ENCODE data around the gene MAPK1. TPM values are rescaled to one million over a fixed set of nuclear protein-coding genes. Genes with fewer than 3 reads are reported as not detected.
"Not testable (repeated sequence)": the region's sequence is repeated elsewhere in the genome, so short reads cannot be mapped to it uniquely, and the experiment has no call there.

Gene MAPK1
- total and polyA plus RNA-seq, 9 of the 15 experiments (the other 6 are each of a cell fraction or from before 2014, with no cell fraction given): 46.3 to 575 (median 283) TPM

DNA sequence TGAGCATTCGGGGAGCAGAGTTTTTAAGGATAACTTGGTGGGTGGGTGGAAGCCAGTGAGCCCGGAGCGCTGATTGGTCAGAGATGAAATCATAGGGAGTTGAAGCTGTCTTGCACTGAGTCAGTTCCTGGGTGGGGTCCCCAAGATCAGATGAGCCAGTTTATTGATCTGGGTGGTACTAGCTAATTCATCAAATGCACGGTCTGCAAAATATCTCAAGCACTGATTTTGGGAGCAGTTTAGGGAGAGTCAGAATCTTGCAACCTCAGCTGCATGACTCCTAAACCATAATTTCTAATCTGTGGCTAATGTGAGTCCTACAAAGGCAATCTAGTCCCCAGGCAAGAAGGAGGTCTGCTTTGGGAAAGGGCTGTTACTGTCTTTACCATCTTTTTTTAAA is 42.9 kb upstream of the MAPK1 start:
- H3K9ac ChIP-seq (ENCODE audit: insufficient read depth in 1 of 2, low read depth in 2 of 2, low read length in 2 of 2); H3K9me1 ChIP-seq (ENCODE audit: control insufficient read depth, insufficient read depth, low read length); intact Hi-C loops (cut with micrococcal nuclease); H3K36me3 ChIP-seq (ENCODE audit: control insufficient read depth, insufficient read depth, low read length); H2AFZ ChIP-seq (ENCODE audit: low read depth, low read length); H3K4me2 ChIP-seq (ENCODE audit: insufficient read depth, low read length); BruUV-seq (replicated peaks); H3K27me3 ChIP-seq (ENCODE audit: control insufficient read depth in 2 of 2, insufficient read depth in 2 of 2, low read length in 2 of 2); H3K79me2 ChIP-seq (ENCODE audit: control insufficient read depth, insufficient read depth, low read length); H3K4me3 ChIP-seq; in situ Hi-C loops (cut with MboI); H3K27ac ChIP-seq (ENCODE audit: extremely low read depth, low read depth, low read length); H3K9me3 ChIP-seq (replicated peaks; ENCODE audit: control insufficient read depth, insufficient read depth, low read depth, low read length); FAIRE-seq; H4K20me1 ChIP-seq (replicated peaks; ENCODE audit: control insufficient read depth, insufficient read depth, low read length); ATAC-seq; TF ChIP-seq ATF3 (IDR thresholded peaks at IDR 0.05): not testable (repeated sequence)
- peaks cover 0 to 16% of the 10 kb centered on the region in 2 experiments; a peak in 4 of 5 replicates for H3K4me1 ChIP-seq (replicated peaks in 1 of 2; ENCODE audit: control insufficient read depth in 2 of 2, insufficient read depth in 2 of 2, low read length in 2 of 2)
- ChIA-PET POLR2A (interaction anchor here (0.6 to 49.7 kb wide), 9 partner anchors 8 to 244 kb away, joined by 3 to 1041 read pairs (median 4); partner anchors contain the start of genes PPIL2 and PPM1F), CTCF (ENCODE audit: low intra/inter-chr PET ratio) (interaction anchor here (0.7 kb wide), 2 partner anchors 198 to 205 kb away, joined by 4 read pairs; no protein-coding TSS in a partner anchor)
- peak in 3 of 4 experiments; percentile 51 to 70 (median 57) for DNase-seq (ENCODE audit: extremely low read depth in 1 of 4, low spot score in 3 of 4)
- 15% methylated on average over 4 of the region's 4 CpGs for WGBS (ENCODE audit: insufficient coverage, low coverage, missing lambda C conversion rate)
- TF ChIP-seq NFYB (IDR thresholded peaks at IDR 0.05; ENCODE audit: extremely low read depth, insufficient read length): peak; percentile 75
- TF ChIP-seq ATF3 (CRISPR knock-in tag; conservative IDR thresholded peaks at IDR 0.05): peak; percentile 9; the same call in 1 of the 2 replicates
- TF ChIP-seq, protein P1, sequence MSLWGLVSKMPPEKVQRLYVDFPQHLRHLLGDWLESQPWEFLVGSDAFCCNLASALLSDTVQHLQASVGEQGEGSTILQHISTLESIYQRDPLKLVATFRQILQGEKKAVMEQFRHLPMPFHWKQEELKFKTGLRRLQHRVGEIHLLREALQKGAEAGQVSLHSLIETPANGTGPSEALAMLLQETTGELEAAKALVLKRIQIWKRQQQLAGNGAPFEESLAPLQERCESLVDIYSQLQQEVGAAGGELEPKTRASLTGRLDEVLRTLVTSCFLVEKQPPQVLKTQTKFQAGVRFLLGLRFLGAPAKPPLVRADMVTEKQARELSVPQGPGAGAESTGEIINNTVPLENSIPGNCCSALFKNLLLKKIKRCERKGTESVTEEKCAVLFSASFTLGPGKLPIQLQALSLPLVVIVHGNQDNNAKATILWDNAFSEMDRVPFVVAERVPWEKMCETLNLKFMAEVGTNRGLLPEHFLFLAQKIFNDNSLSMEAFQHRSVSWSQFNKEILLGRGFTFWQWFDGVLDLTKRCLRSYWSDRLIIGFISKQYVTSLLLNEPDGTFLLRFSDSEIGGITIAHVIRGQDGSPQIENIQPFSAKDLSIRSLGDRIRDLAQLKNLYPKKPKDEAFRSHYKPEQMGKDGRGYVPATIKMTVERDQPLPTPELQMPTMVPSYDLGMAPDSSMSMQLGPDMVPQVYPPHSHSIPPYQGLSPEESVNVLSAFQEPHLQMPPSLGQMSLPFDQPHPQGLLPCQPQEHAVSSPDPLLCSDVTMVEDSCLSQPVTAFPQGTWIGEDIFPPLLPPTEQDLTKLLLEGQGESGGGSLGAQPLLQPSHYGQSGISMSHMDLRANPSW (CRISPR knock-in tag; IDR thresholded peaks at IDR 0.05): peak; percentile 94
- TF ChIP-seq, protein P2, sequence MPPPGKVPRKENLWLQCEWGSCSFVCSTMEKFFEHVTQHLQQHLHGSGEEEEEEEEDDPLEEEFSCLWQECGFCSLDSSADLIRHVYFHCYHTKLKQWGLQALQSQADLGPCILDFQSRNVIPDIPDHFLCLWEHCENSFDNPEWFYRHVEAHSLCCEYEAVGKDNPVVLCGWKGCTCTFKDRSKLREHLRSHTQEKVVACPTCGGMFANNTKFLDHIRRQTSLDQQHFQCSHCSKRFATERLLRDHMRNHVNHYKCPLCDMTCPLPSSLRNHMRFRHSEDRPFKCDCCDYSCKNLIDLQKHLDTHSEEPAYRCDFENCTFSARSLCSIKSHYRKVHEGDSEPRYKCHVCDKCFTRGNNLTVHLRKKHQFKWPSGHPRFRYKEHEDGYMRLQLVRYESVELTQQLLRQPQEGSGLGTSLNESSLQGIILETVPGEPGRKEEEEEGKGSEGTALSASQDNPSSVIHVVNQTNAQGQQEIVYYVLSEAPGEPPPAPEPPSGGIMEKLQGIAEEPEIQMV (tag; conservative IDR thresholded peaks at IDR 0.05; ENCODE audit: low read depth): 0 out of 2 replicates have a peak, but pooled peaks have one; percentile 3
- TF ChIP-seq, protein P3, sequence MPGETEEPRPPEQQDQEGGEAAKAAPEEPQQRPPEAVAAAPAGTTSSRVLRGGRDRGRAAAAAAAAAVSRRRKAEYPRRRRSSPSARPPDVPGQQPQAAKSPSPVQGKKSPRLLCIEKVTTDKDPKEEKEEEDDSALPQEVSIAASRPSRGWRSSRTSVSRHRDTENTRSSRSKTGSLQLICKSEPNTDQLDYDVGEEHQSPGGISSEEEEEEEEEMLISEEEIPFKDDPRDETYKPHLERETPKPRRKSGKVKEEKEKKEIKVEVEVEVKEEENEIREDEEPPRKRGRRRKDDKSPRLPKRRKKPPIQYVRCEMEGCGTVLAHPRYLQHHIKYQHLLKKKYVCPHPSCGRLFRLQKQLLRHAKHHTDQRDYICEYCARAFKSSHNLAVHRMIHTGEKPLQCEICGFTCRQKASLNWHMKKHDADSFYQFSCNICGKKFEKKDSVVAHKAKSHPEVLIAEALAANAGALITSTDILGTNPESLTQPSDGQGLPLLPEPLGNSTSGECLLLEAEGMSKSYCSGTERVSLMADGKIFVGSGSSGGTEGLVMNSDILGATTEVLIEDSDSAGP (CRISPR knock-in tag; IDR thresholded peaks at IDR 0.05): 0 out of 2 replicates have a peak, but pooled peaks have one; percentile 37
- TF ChIP-seq MAFF (IDR thresholded peaks at IDR 0.05; ENCODE audit: low read length): 0 out of 2 replicates have a peak, but pooled peaks have one; percentile 3
- TF ChIP-seq DPF2 (IDR thresholded peaks at IDR 0.05): peak; percentile 82
- TF ChIP-seq HMBOX1 (IDR thresholded peaks at IDR 0.05): peak; percentile 52; the same call in 1 of the 2 replicates
- TF ChIP-seq EP300 (IDR thresholded peaks at IDR 0.05; ENCODE audit: low read length): 0 out of 2 replicates have a peak, but pooled peaks have one; percentile 40
- 0 out of 2 replicates have a peak, but pooled peaks have one; percentile 30 for TF ChIP-seq ZBED1 (IDR thresholded peaks at IDR 0.05)
- peak; percentile 57 for TF ChIP-seq SMARCC2 (IDR thresholded peaks at IDR 0.05; ENCODE audit: low read depth)
- 0 out of 2 replicates have a peak, but pooled peaks have one; percentile 50 for TF ChIP-seq TSC22D4 (tag; IDR thresholded peaks at IDR 0.05)
- 0 out of 2 replicates have a peak, but pooled peaks have one; percentile 10 for TF ChIP-seq RFX5 (IDR thresholded peaks at IDR 0.05; ENCODE audit: low read depth, low read length)
